K562 (cell line): ENCODE data around the gene RHOF. TPM values are rescaled to one million over a fixed set of nuclear protein-coding genes. Genes with fewer than 3 reads are reported as not detected.

Source experiments
- HMG20B ChIP-seq: fragments of 250-450 bp; sonication (Bioruptor Pico); IDR thresholded peaks from 2 replicates; pipeline ENCODE4 v1.5.0; 2021; ENCODE audit warnings: mild to moderate bottlenecking
- HNRNPLL ChIP-seq: fragments of 200-400 bp; formaldehyde crosslinking; IDR thresholded peaks from 2 replicates; pipeline ENCODE4 v1.6.1; 2017; ENCODE audit warnings: low read length, low read depth, mild to moderate bottlenecking; ENCODE audit not compliant: poor library complexity, severe bottlenecking
- IFI16 ChIP-seq: fragments of 250-450 bp; sonication (Bioruptor Pico); IDR thresholded peaks from 2 replicates; pipeline ENCODE4 v2.1.2; 2022; ENCODE audit warnings: mild to moderate bottlenecking, inconsistent platforms
- KLF13 ChIP-seq: fragments of 450-650 bp; IDR thresholded peaks from 2 replicates; pipeline ENCODE4 v1.6.1; 2016; ENCODE audit warnings: missing genetic modification characterization, low read depth, mild to moderate bottlenecking, missing compliant biosample characterization, moderate library complexity, borderline replicate concordance
- KLF6 ChIP-seq: fragments of 250-450 bp; sonication (Bioruptor Pico); IDR thresholded peaks from 2 replicates; pipeline ENCODE4 v1.4.0; 2020; ENCODE audit warnings: mild to moderate bottlenecking, moderate library complexity, borderline replicate concordance
- MAFF ChIP-seq: IDR thresholded peaks from 2 replicates; pipeline ENCODE4 v1.6.1; 2012; ENCODE audit warnings: low read length, improper control_type of control experiment
- NFIX ChIP-seq: fragments of 250-450 bp; sonication (Bioruptor Pico); IDR thresholded peaks from 2 replicates; pipeline ENCODE4 v1.4.0; 2020; ENCODE audit warnings: low read depth, mild to moderate bottlenecking, moderate library complexity
- NR4A1 ChIP-seq, 2 experiments: fragments of 250-450 bp in 1 of 2; fragments of 450-650 bp in 1 of 2; sonication (Bioruptor Pico) in 1 of 2; IDR thresholded peaks; 2 replicates each; pipeline versions ENCODE4 v1.4.0 to v1.6.1; 2016 to 2020; ENCODE audit warnings: mild to moderate bottlenecking in 2 of 2, missing compliant biosample characterization in 1 of 2, missing genetic modification characterization in 1 of 2, moderate library complexity in 1 of 2
- RFX5 ChIP-seq: IDR thresholded peaks from 2 replicates; pipeline ENCODE4 v1.6.1; 2011; ENCODE audit warnings: low read depth, mild to moderate bottlenecking, improper control_type of control experiment, low read length
- TEAD1 ChIP-seq, 2 experiments: fragments of 450-650 bp in 1 of 2; sonication (generic) in 1 of 2; formaldehyde crosslinking; IDR thresholded peaks; 2 replicates each; pipeline versions ENCODE4 v1.4.0 to v1.8.0; 2020 to 2022; ENCODE audit warnings: mild to moderate bottlenecking in 2 of 2, missing genetic modification reagents in 1 of 2
- ZBED1 ChIP-seq: IDR thresholded peaks from 2 replicates; pipeline ENCODE4 v1.6.1; 2014
- ZBTB43 ChIP-seq: sonication (generic); formaldehyde crosslinking; IDR thresholded peaks from 2 replicates; pipeline ENCODE4 v1.8.0; 2023; ENCODE audit warnings: mild to moderate bottlenecking, missing genetic modification reagents
- ZNF146 ChIP-seq: IDR thresholded peaks from one replicate; pipeline ENCODE4 v1.6.1; 2018; ENCODE audit warnings: missing compliant biosample characterization; ENCODE audit not compliant: unreplicated experiment
- ZNF512 ChIP-seq: IDR thresholded peaks from 2 replicates; pipeline ENCODE4 v1.6.1; 2016; ENCODE audit warnings: missing genetic modification characterization, missing compliant biosample characterization
- ZNF707 ChIP-seq: fragments of 250-450 bp; sonication (Bioruptor Pico); conservative IDR thresholded peaks from 2 replicates; pipeline ENCODE4 v1.8.0; 2022; ENCODE audit warnings: inconsistent platforms, mild to moderate bottlenecking, moderate library complexity
- ZNF740 ChIP-seq, 3 experiments: fragments of 200-800 bp in 1 of 3; sonication (Bioruptor generic) in 1 of 3; sonication (generic) in 1 of 3; formaldehyde crosslinking in 1 of 3; IDR thresholded peaks; 2 replicates each; pipeline versions ENCODE4 v1.6.1 to v1.8.0; 2016 to 2022; ENCODE audit warnings: mild to moderate bottlenecking in 2 of 3, missing compliant biosample characterization in 2 of 3, missing genetic modification characterization in 2 of 3, missing genetic modification reagents in 1 of 3
- polyA plus RNA-seq, 8 experiments: library from polyadenylated mRNA; depleted of rRNA in 4 of 8; stranded (reverse) in 5 of 8; unstranded in 3 of 8; fragments of >200 nt; fragmentation: Nextera tagmentation in 2 of 8; fragmentation: Illumina TruSeq in 1 of 8; extraction: Ambion mirVana in 2 of 8; extraction: Trizol in 1 of 8; gene quantifications; 2 replicates each; pipeline versions ENCODE4 v1.2.1 to v1.2.3, GENCODE V29; 2011 to 2014; ENCODE audit warnings: inconsistent platforms in 1 of 8, missing spikeins in 1 of 8
- total RNA-seq, 7 experiments: library from RNA; depleted of rRNA in 6 of 7; stranded (reverse); fragments of >200 nt in 6 of 7; fragmentation: Illumina TruSeq in 2 of 7; extraction: Trizol in 2 of 7; gene quantifications; 2 replicates each; pipeline versions ENCODE4 v1.2.1 to v1.2.3, GENCODE V29; 2011 to 2021; ENCODE audit warnings: low replicate concordance in 1 of 7
- TF ChIP-seq, protein P1 (sequence below): fragments of 450-650 bp; formaldehyde crosslinking; IDR thresholded peaks from 2 replicates; pipeline ENCODE4 v1.4.0; 2020; ENCODE audit warnings: mild to moderate bottlenecking, mixed read lengths
- TF ChIP-seq, protein P2 (sequence below): fragments of 200-800 bp; sonication (Bioruptor generic); IDR thresholded peaks from 2 replicates; pipeline ENCODE4 v1.6.1; 2017; ENCODE audit warnings: missing genetic modification characterization, missing compliant biosample characterization

RHOF gene
- total and polyA plus RNA-seq, 9 of the 15 experiments (the other 6 are each of a cell fraction or from before 2014, with no cell fraction given), result 0.13 to 10.1 (median 4.0) TPM

- no peak for TF ChIP-seq ZNF512
- TF ChIP-seq ZNF146, result no peak
- no peak for TF ChIP-seq IFI16 (CRISPR knock-in tag)
- no peak for TF ChIP-seq HNRNPLL
- TF ChIP-seq RFX5, result no peak
- no peak for TF ChIP-seq ZNF707 (CRISPR knock-in tag)
- TF ChIP-seq, protein P1, sequence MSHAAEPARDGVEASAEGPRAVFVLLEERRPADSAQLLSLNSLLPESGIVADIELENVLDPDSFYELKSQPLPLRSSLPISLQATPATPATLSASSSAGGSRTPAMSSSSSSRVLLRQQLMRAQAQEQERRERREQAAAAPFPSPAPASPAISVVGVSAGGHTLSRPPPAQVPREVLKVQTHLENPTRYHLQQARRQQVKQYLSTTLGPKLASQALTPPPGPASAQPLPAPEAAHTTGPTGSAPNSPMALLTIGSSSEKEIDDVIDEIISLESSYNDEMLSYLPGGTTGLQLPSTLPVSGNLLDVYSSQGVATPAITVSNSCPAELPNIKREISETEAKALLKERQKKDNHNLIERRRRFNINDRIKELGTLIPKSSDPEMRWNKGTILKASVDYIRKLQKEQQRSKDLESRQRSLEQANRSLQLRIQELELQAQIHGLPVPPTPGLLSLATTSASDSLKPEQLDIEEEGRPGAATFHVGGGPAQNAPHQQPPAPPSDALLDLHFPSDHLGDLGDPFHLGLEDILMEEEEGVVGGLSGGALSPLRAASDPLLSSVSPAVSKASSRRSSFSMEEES (CRISPR knock-in tag), result no peak
- TF ChIP-seq ZBTB43 (CRISPR knock-in tag), result no peak
- TF ChIP-seq ZNF740 (CRISPR knock-in tag; IDR thresholded peaks at IDR 0.05), result no peak
- peak in 1 of 2 experiments; percentile 99; a peak in 2 of 4 replicates for TF ChIP-seq ZNF740 (tag; IDR thresholded peaks at IDR 0.05)
- TF ChIP-seq TEAD1 (CRISPR knock-in tag; IDR thresholded peaks at IDR 0.05), result no peak
- peak; percentile 46; the same call in 1 of the 2 replicates for TF ChIP-seq ZBED1
- no peak for TF ChIP-seq KLF6 (CRISPR knock-in tag)
- no peak for TF ChIP-seq NR4A1 (CRISPR knock-in tag; IDR thresholded peaks at IDR 0.05)
- TF ChIP-seq NR4A1 (tag; IDR thresholded peaks at IDR 0.05), result peak; percentile 20; the same call in 1 of the 2 replicates
- TF ChIP-seq KLF13 (tag), result peak; percentile 42; the same call in 1 of the 2 replicates
- TF ChIP-seq NFIX (CRISPR knock-in tag), result no peak
- TF ChIP-seq, protein P2, sequence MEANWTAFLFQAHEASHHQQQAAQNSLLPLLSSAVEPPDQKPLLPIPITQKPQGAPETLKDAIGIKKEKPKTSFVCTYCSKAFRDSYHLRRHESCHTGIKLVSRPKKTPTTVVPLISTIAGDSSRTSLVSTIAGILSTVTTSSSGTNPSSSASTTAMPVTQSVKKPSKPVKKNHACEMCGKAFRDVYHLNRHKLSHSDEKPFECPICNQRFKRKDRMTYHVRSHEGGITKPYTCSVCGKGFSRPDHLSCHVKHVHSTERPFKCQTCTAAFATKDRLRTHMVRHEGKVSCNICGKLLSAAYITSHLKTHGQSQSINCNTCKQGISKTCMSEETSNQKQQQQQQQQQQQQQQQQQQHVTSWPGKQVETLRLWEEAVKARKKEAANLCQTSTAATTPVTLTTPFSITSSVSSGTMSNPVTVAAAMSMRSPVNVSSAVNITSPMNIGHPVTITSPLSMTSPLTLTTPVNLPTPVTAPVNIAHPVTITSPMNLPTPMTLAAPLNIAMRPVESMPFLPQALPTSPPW (CRISPR knock-in tag), result peak; percentile 97
- no peak for TF ChIP-seq MAFF
- no peak for TF ChIP-seq HMG20B
Measured at GRCh38 chr12:121799156-121799841, 5.8 kb upstream of the RHOF start (continued).
